Measurements from ENCODE around the gene RHBDL3.
"Not testable (repeated sequence)": the region's sequence is repeated elsewhere in the genome, so short reads cannot be mapped to it uniquely, and the experiment has no call there.

Gene RHBDL3

DNA sequence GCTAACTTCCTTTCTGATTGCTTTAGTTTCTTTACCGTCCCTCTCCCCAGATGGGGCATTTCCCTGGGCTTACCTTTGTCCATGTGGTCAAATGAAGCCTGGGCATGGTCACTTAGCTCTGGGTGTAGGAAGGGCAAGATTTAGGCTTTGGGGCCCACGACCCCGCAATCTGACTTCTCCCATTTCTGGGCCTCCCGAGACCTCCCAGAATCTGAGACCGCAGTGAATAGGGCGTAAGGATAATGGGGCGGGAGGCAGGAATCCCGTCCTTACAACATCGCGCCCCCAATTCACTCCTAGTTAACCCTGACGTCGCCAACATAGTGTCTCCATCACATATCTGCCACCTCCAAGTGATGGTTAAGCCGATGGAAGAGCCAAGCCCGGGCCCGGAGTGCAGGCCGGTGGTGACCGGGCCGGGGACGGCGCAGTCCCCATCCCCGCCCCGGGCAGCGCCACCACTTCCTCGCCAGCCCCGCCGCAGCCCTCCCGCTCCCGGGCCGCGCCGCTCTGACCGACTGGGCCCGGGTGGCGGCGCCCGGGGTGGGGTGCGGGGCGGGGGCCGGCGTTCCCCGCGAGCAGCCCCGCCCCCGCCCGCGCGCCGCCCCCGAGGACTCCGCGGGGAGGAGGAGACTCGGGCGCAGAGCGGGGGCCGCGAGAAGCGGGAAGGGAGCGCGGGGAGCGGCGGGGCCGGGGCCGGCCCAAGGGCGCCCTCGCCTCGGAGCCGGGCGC, at the start of gene RHBDL3:
RHBDL3 (plus strand) TSS at position 641 of the 732 bp plus-strand sequence. CDS start 358 bp downstream, outside the sequence.
- DNase-seq (ENCODE audit: low read depth) = no peak

DNA sequence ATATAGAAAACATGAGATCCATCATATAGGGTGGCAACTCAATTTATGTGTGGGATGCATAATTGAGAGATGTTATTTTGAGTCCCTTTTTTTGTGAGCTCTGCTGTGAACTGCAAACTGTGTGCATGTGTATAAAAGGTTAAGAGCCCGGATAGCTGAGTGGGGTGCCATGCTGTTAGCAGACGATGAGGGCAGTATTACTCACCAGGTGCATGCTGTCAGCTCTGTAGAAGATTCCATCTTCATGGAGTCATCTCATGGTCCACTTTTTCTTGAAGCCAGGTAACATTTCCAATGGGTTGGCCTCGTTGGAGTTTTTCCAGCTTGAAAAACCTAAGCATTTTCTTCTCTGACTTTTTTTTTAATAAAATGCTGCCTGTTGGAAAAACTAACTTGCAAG, 43.0 kb upstream of the RHBDL3 start:
- no peak for DNase-seq (ENCODE audit: low read depth)

GRCh38 chr17:32223703-32224102, 41.9 kb upstream of the RHBDL3 start:
- DNase-seq (ENCODE audit: low read depth) = no peak

GRCh38 chr17:32226886-32227285, 38.7 kb upstream of the RHBDL3 start:
- no peak for DNase-seq (ENCODE audit: low read depth)

DNA sequence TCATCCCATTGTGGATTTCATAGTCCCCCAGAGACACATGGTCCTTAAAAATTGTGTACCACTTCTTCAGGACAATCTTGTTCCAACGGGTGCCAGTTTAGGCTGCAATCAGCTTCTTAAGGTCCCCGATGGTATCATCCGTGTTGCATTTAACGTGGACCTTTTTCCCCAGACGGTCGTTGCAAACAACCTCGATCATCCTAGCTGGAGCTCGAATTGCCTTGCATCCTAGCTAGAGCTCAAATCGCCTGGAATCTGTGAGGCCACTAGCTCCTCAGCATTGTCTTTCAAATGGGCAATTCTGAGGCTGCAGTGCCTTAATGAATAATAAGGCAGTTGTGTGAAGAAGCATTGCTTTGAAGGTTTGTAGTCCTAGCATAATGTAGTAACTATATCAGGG, 37.7 kb upstream of the RHBDL3 start:
- DNase-seq (ENCODE audit: low read depth) = no peak

- DNase-seq (ENCODE audit: low read depth) = no peak
These were observed 30.0 kb upstream of the RHBDL3 start for GRCh38 chr17:32235588-32235987.

DNA sequence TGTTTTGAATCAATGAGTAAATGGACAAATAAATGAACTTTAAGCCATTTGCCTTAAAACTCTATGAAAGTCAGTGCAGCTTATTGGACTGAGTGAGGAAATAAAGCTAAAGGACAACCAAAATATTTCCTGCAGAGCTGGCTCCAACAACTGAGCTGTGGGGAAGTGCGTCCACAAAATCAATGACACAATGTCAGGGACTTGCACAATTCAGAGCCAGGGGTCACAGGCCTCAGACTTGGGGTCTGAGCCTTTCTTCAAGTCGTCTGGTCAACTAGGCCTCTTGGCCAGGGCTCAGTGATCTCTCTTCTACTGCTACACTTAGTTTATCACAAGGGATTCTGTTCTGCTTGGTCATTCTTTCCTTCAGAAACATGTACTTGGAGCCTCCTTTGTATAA, 26.2 kb upstream of the RHBDL3 start:
- DNase-seq (ENCODE audit: low read depth) = no peak

DNA sequence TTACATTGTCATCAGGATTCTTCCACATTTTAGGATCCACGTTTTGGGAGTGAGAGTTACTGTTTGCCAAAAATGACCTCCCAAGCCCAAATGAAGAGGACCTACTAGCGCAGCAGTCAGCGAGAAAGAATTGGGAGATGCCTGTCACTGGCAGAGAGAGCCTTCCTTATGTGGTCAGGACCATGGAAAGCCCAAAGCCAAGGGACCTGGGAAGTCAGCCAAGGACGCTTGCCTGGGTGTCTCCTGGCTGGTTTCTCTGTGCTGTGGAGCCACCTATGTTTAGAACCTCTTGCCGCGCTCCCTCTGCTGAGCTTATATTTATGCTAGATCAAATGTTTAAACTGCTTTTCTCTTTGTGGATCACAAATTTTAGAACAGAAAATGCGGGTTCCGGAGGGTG, 24.9 kb upstream of the RHBDL3 start:
- no peak for DNase-seq (ENCODE audit: low read depth)

GRCh38 chr17:32241640-32242039, 24.0 kb upstream of the RHBDL3 start:
- no peak for DNase-seq (ENCODE audit: low read depth)

DNA sequence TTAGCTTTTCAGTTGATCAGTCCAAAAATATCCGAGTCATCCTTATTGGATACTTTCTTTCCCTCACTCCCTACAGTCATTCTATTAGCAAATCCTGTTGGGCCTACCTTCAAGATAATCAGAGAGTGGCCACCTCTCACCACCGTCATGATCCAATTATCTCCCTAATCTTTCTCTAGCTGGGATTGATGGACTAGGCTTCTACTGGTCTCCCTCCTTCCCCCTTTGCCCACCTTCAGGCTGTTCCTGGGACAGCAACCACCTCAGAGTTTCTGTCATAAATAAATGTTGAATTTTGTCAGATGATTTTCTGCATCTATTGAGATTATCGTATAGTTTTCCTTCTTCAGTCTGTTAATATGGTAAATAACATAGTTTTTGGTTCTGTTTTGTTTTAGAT, 16.2 kb upstream of the RHBDL3 start:
- no peak for DNase-seq (ENCODE audit: low read depth)

DNA sequence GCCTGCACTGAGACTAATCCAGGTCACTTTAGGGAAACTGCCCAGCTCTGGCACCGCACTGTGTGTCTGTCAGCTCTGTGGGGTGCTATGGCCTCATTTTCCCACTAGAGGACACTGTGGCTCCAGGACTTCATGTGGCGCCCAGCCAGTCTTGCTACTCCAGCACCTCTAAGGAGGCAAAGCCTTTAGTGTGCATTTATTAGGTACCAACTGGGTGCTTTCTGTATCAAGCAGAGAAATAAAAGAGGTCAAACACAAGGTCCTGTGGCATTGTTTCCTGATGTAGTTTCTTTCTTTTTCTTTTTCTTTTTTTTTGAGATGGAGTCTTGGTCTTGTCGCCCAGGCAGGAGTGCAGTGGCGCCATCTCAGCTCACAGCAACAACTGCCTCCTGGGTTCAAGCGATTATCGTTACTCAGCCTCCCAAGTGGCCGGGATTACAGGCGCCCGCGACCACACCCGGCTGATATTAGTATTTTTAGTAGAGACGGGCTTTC, 12.5 kb upstream of the RHBDL3 start:
- peak; percentile 27 for DNase-seq (ENCODE audit: low read depth)

- DNase-seq (ENCODE audit: low read depth) = no peak
These were observed 9.5 kb upstream of the RHBDL3 start for GRCh38 chr17:32256012-32256700.

DNA sequence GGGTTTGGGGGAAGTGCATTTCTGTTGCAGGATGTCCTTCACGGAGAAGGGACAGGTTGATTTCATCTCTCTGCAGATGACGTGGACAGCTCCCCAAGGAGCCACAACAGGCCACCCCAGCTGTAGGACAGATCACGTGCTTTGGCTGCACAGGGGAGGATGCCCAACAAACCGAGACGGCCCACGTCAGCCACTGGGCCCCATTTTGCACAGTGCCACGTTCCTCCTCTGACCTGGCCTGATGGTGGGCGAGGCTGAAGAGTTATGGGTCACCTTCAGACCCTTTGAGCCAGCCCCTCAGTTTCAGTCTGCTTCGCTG, 9.0 kb upstream of the RHBDL3 start:
- no peak for DNase-seq (ENCODE audit: low read depth)

DNA sequence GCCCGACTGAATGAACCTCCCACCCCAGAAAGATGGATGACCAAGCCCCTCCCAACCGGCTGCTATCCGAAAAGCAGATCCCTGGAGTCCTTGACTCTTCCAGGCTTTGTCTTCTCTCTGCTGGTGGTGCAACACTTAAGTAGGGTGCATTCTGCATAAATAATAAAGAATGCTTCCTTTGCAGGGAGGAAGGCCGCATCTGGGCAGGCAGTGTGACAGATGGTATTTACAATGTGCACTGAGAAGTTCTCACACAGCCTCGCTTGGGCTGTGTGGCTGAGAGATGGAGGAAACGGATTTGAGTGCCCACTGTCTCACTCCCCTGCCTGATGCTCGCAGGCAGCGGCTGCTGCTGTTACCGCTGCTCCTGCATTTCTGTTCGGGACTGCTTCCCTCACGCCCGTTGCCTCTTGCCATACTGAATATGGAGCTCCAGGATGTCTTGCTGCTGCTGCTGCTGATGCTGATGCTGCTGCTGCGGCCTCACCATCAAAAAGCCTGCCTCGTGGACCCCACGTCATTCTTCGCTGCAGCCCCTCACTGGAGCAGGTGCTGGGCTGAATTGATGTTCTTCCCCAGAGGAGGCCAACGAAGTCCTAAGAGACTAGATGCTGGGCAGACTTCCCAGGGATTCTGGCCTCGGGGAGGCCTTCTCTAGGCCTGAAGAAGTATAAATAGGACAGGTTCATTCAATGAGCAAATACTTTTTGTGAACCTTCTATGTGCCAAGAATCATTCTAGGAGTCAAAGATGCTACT, 7.1 kb upstream of the RHBDL3 start:
- DNase-seq (ENCODE audit: low read depth) = no peak

DNA sequence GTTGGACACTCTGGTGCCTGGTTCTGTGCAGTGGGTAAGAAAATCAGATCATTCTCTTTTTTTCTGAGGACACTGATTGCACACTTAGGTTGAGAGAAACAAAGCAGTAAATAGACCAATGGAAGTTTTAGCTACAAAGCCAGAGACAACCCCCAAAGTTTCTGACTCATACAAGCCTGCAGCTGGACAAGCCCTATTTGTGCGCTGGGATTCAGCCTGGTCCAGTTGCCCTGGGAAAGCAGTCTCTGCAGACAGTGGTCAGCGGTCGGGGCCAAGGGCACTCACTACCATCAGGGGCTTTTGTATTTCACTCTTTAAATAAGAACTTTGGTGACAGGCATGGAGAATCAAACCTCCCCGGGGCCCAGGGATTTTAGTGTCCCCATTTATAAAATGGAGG, 6.0 kb upstream of the RHBDL3 start:
- DNase-seq (ENCODE audit: low read depth) = no peak

- no peak for DNase-seq (ENCODE audit: low read depth)
These were observed 4.3 kb upstream of the RHBDL3 start for GRCh38 chr17:32261417-32261736.

DNA sequence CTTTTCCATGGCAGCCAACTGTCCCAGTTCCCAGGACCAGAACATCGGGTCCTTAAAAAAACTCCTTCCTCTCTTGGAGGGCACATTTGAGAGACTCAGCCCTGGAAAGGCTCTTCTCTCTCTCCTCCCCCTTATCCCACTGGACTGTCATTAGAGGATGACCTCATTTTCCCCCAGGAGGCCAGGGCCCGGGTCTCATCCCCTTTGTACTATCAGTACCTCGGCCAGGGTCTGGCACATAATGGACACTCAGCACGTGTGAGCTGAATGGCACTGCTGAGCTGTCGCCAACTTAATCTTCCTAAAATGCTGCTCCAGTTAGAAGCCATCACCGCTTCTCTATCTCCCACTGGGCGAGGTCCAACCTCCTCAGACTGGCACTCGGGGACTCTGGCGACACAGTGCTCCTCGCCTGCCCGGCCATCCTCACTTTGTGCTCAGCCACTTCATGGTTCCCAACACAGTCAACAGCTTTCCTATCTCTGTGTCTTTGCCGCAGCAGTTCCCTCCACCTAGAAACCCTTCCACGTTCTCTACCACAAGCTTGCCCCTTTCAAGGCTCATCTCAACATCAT, 3.6 kb upstream of the RHBDL3 start:
- no peak for DNase-seq (ENCODE audit: low read depth)

GRCh38 chr17:32263515-32263914, 2.1 kb upstream of the RHBDL3 start:
- not testable (repeated sequence) for DNase-seq (ENCODE audit: low read depth)

- DNase-seq (ENCODE audit: low read depth) = no peak
These were observed 1.4 kb upstream of the RHBDL3 start for GRCh38 chr17:32264140-32264799.

DNA sequence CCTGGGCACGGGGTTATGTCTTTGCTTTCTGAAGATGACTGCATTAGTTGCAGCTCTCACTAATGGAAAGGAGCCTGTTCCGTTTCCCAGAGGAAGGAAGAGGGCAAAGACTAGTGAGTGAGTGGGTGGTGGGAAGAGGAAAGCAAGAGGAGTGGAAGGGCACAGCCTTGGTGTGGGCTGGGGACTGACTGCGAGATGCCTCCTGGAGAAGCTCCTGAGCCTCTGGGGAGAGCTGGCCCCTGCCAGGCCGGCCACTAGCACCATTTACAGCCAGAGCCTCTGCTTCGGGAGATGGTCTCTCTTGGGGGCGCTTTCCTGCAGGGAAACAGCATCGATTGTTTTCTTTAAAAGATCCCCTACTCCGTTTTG, 825 bp upstream of the RHBDL3 start:
- DNase-seq (ENCODE audit: low read depth) = no peak

GRCh38 chr17:32266051-32266388, 388 bp downstream of the RHBDL3 start:
- DNase-seq (ENCODE audit: low read depth) = no peak

Measured in HS-27A (cell line).